GM12891 (cell line): Measurements from ENCODE around the gene CBX1.

Experiments used
- DNase-seq: peaks from one replicate; pipeline ENCODE4 v3.0.0; 2011; ENCODE audit warnings: low spot score; ENCODE audit not compliant: insufficient read length
- FAIRE-seq: peaks from 2 replicates; lab custom pipeline; 2011; peaks lifted over from hg19 to GRCh38; lab: Jason Lieb, UNC
- PAX5 ChIP-seq: IDR thresholded peaks from 2 replicates; pipeline ENCODE4 v1.6.1; 2011; ENCODE audit warnings: low read length, moderate library complexity, mild to moderate bottlenecking; ENCODE audit not compliant: insufficient read depth, severe bottlenecking
- POLR2A ChIP-seq: IDR thresholded peaks from 2 replicates; pipeline ENCODE4 v1.6.1; 2011; ENCODE audit warnings: low read depth, low read length, control low read depth
- POLR2AphosphoS5 ChIP-seq: IDR thresholded peaks from 2 replicates; pipeline ENCODE4 v1.6.1; 2011; ENCODE audit warnings: low read depth, low read length, control low read depth
- POU2F2 ChIP-seq: IDR thresholded peaks from 2 replicates; pipeline ENCODE4 v1.6.1; 2011; ENCODE audit warnings: low read depth, mild to moderate bottlenecking, control low read depth, low read length, moderate library complexity
- SPI1 ChIP-seq: IDR thresholded peaks from 2 replicates; pipeline ENCODE4 v1.6.1; 2011; ENCODE audit warnings: low read depth, low read length, control low read depth
- TAF1 ChIP-seq: IDR thresholded peaks from 2 replicates; pipeline ENCODE4 v1.6.1; 2011; ENCODE audit warnings: low read depth, low read length, control low read depth

The CBX1 gene

GRCh38 chr17:48107137-48108055 is 6.1 kb upstream of the CBX1 start, which contains the start of gene SNX11:
SNX11 (plus strand) TSS chr17:48107766; CDS start chr17:48112044, 4,278 bp downstream.
- peak; percentile 68 for DNase-seq
- peak; percentile 87 for FAIRE-seq
- TF ChIP-seq SPI1 (no peak), TAF1 (0 out of 2 replicates have a peak, but pooled peaks have one; percentile 62), POLR2AphosphoS5 (peak; percentile 52; the same call in 1 of the 2 replicates), POU2F2 (no peak), PAX5 (no peak), POLR2A (peak; percentile 80; the same call in 1 of the 2 replicates)

GRCh38 chr17:48106802-48107136 is 5.5 kb upstream of the CBX1 start:
- no peak for TF ChIP-seq POLR2AphosphoS5
- no peak for TF ChIP-seq POLR2A
- no peak for FAIRE-seq

GRCh38 chr17:48104440-48104839 is 3.2 kb upstream of the CBX1 start:
- no peak for TF ChIP-seq POLR2A
- TF ChIP-seq POLR2AphosphoS5: no peak
- no peak for TF ChIP-seq POU2F2
- TF ChIP-seq TAF1: no peak
- TF ChIP-seq PAX5: no peak
- TF ChIP-seq SPI1: no peak
- DNase-seq (no peak), FAIRE-seq (no peak)

More at GRCh38 chr17:48106802-48107136, 5.5 kb upstream of the CBX1 start:
- DNase-seq: no peak

GRCh38 chr17:48102798-48103715 is 1.8 kb upstream of the CBX1 start:
- TF ChIP-seq POLR2A (no peak), TAF1 (no peak), POLR2AphosphoS5 (no peak), PAX5 (no peak), SPI1 (no peak), POU2F2 (no peak)
- DNase-seq (no peak), FAIRE-seq (no peak)

GRCh38 chr17:48102043-48102750 is 919 bp upstream of the CBX1 start:
- DNase-seq: no peak
- no peak for FAIRE-seq

GRCh38 chr17:48100591-48101011 is 677 bp downstream of the CBX1 start:
- TF ChIP-seq POLR2A (no peak), SPI1 (no peak), PAX5 (no peak), TAF1 (no peak), POLR2AphosphoS5 (no peak), POU2F2 (no peak)
- DNase-seq: no peak
- no peak for FAIRE-seq

More at GRCh38 chr17:48102043-48102750, 919 bp upstream of the CBX1 start:
- TF ChIP-seq POU2F2 (no peak), PAX5 (no peak), SPI1 (no peak), POLR2AphosphoS5 (no peak), TAF1 (no peak), POLR2A (no peak)

- DNase-seq (no peak), FAIRE-seq (no peak)
- TF ChIP-seq PAX5 (no peak), SPI1 (no peak), TAF1 (no peak), POLR2AphosphoS5 (no peak)
Measured at GRCh38 chr17:48100160-48100559, 1.1 kb downstream of the CBX1 start.

- FAIRE-seq: no peak
- no peak for DNase-seq
- TF ChIP-seq POU2F2 (no peak), PAX5 (no peak), TAF1 (no peak), POLR2AphosphoS5 (no peak), POLR2A (no peak), SPI1 (no peak)
Measured at GRCh38 chr17:48095611-48096010, 5.7 kb downstream of the CBX1 start.
